ENCODE measurements around the gene RNPEP. TPM values are rescaled to one million over a fixed set of nuclear protein-coding genes. Genes with fewer than 3 reads are reported as not detected.

Gene RNPEP
- total RNA-seq, 4 donors from 2014 or later = 107 to 168 (median 135) TPM

GRCh38 chr1:201947697-201948008 is 34.8 kb upstream of the RNPEP start:
- Histone ChIP-seq H3K36me3 (no peaks in the 10 kb centered on the region), H3K4me3 (no peak overlapping the region), H3K27ac (peak overlapping the region in 3 of 4 donors; percentile 69 to 88 (median 74)), H3K9me3 (no peaks in the 10 kb centered on the region), H3K4me1 (peaks cover 0 to 23% (median 2%) of the 10 kb centered on the region in 4 donors), H3K27me3 (no peaks in the 10 kb centered on the region)
- WGBS, 2 donors = 45 to 59% methylated on average over 3 of the region's 3 CpGs
- TF ChIP-seq EP300 (IDR thresholded peaks at IDR 0.05) = no peak
- TF ChIP-seq CTCF (IDR thresholded peaks at IDR 0.05) = no peak
- no peak for TF ChIP-seq POLR2A (IDR thresholded peaks at IDR 0.05)
- DNase-seq (ENCODE audit: low spot score in 2 of 2) = no peak

DNA sequence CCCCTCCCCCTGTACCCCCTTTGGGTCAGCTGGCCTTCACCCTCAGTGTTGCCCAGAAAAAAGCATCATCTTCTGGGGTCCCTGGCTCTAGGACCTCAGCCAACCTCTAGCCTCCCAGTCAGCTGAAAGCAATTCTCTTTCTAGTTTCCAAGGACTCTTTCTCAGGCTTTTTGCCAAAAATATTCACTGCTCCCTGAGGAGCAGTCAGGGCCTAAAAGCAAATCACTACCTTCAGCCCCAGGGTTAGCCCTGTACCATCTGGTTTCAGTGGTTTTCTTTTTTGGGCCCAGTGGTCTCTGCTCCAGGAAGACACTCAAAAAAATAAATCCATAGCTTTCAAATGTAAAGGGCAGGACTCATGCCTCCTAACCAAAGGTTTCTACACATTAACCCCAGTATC is 33.0 kb upstream of the RNPEP start:
- no peaks in the 10 kb centered on the region for H3K36me3 ChIP-seq
- no peak overlapping the region for H3K4me3 ChIP-seq
- peaks cover 0 to 25% (median 3%) of the 10 kb centered on the region in 4 donors for H3K4me1 ChIP-seq
- DNase-seq (ENCODE audit: low spot score in 2 of 2) = no peak
- no peak for TF ChIP-seq POLR2A (IDR thresholded peaks at IDR 0.05)
- TF ChIP-seq EP300 (IDR thresholded peaks at IDR 0.05) = no peak
- TF ChIP-seq CTCF (IDR thresholded peaks at IDR 0.05) = no peak
- no peaks in the 10 kb centered on the region for H3K27me3 ChIP-seq
- H3K9me3 ChIP-seq = no peaks in the 10 kb centered on the region
- H3K27ac ChIP-seq = peak overlapping the region in 2 of 4 donors; percentile 57

DNA sequence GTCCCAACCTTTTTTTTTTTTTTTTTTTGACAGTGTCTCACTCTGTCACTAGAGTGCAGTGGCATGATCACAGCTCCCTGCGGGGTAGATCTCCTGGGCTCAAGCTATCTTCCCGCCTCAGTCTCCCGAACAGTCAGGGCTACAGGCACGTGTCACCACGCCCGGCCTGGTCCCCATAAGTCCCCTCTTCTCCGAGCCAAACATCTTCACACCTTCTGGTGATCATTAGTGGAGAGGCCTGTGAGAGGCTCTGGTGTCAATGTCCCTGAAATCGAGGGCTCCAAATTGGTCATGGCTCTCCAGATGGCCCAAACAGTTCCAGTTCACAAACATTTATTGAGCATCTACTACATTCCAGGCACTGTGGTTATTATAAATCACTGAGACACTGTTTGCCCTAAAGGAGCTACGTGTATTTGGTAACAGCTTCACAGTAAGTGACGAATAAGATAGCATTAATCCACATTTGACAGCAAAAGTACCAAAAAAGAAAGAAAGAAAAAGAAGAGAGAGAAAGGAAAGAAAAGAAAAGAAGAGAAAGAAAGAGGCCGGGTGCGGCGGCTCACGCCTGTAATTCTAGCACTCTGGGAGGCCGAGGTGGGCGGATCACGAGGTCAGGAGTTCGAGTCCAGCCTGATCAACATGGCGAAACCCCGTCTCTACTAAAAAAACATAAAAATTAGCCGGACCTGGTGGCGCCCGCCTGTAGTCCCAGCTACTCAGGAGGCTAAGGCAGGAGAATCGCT is 28.0 kb upstream of the RNPEP start:
- DNase-seq (ENCODE audit: low spot score in 2 of 2) = no peak
- Histone ChIP-seq H3K9me3 (no peaks in the 10 kb centered on the region), H3K4me3 (peak overlapping the region; percentile 63 to 98 (median 80)), H3K4me1 (peaks cover 0 to 23% (median 12%) of the 10 kb centered on the region in 4 donors), H3K27ac (peak overlapping the region; percentile 64 to 92 (median 87)), H3K27me3 (no peaks in the 10 kb centered on the region), H3K36me3 (peaks cover 0 to 24% (median 16%) of the 10 kb centered on the region in 3 donors)
- 54% methylated on average over 24 of the region's 24 CpGs for WGBS, 2 donors
- TF ChIP-seq CTCF (IDR thresholded peaks at IDR 0.05) (no peak), EP300 (IDR thresholded peaks at IDR 0.05) (no peak), POLR2A (IDR thresholded peaks at IDR 0.05) (no peak)

GRCh38 chr1:201955009-201955728 is 27.3 kb upstream of the RNPEP start, which contains the start of gene TIMM17A:
TSS of gene TIMM17A (plus strand) at chr1:201955503. CDS start at chr1:201955527, 24 bp downstream.
- peak within 1 kb of the TSS; percentile 64 to 92 (median 87) for H3K27ac ChIP-seq
- no peaks in the 10 kb centered on the region for H3K27me3 ChIP-seq
- peak in 1 of 2 donors; percentile 94 for TF ChIP-seq EP300 (IDR thresholded peaks at IDR 0.05)
- TF ChIP-seq POLR2A (IDR thresholded peaks at IDR 0.05) = peak; percentile 61 to 83
- TF ChIP-seq CTCF (IDR thresholded peaks at IDR 0.05) = peak in 1 of 5 experiments; percentile 37
- 1% methylated on average over 33 to 42 of the region's 43 CpGs for WGBS, 2 donors
- peaks cover 0 to 32% (median 16%) of the 10 kb centered on the region in 3 donors for H3K36me3 ChIP-seq
- DNase-seq (ENCODE audit: low spot score in 2 of 2) = peak; percentile 93 to 96
- peak within 1 kb of the TSS; percentile 63 to 98 (median 80) for H3K4me3 ChIP-seq
- no peaks in the 10 kb centered on the region for H3K9me3 ChIP-seq
- H3K4me1 ChIP-seq = peaks cover 0 to 23% (median 12%) of the 10 kb centered on the region in 4 donors

DNA sequence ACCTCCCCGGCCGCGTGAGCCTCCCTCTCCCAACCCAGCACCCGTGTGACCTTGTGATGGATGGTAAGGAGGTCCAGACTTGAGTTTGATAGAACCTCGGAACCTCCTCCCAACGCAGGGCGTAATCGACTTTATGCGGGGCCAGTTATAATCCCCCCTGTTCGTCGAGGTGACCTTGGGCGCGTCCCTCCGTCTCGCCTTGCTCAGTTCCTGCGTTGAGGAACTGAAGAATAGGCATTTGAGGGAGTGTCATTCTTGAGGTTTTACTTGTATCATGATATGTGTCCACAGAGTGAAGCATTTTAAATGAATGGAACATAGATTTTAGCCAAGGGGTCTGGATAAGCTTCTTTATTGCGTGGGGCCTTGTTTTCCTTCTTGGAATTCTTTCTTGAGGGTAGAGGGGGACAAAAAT is 26.7 kb upstream of the RNPEP start:
- Histone ChIP-seq H3K9me3 (no peaks in the 10 kb centered on the region), H3K27ac (peak overlapping the region; percentile 64 to 89 (median 82)), H3K4me1 (peaks cover 0 to 23% (median 12%) of the 10 kb centered on the region in 4 donors), H3K36me3 (peaks cover 0 to 37% (median 16%) of the 10 kb centered on the region in 3 donors), H3K27me3 (no peaks in the 10 kb centered on the region), H3K4me3 (peak overlapping the region; percentile 63 to 98 (median 80))
- 0% methylated on average over 14 to 17 of the region's 17 CpGs for WGBS, 2 donors
- no peak for DNase-seq (ENCODE audit: low spot score in 2 of 2)
- no peak for TF ChIP-seq EP300 (IDR thresholded peaks at IDR 0.05)
- no peak for TF ChIP-seq CTCF (IDR thresholded peaks at IDR 0.05)
- TF ChIP-seq POLR2A (IDR thresholded peaks at IDR 0.05) = no peak

Measured in tibial nerve (tissue), 4 donors.